DND-41 (cell line): ENCODE results near the gene CARHSP1.

Experiments
- EZH2 ChIP-seq: IDR thresholded peaks from 3 replicates; pipeline ENCODE4 v1.6.1; 2012; ENCODE audit warnings: borderline replicate concordance, low read depth, mild to moderate bottlenecking, moderate library complexity, low read length, inconsistent platforms; ENCODE audit not compliant: severe bottlenecking
- TF ChIP-seq, protein P1 (sequence below): IDR thresholded peaks from 2 replicates; pipeline ENCODE4 v1.5.1; 2012; ENCODE audit warnings: borderline replicate concordance, low read length, moderate library complexity, mild to moderate bottlenecking; ENCODE audit not compliant: poor library complexity, severe bottlenecking; ENCODE audit errors: extremely low read depth

DNA sequence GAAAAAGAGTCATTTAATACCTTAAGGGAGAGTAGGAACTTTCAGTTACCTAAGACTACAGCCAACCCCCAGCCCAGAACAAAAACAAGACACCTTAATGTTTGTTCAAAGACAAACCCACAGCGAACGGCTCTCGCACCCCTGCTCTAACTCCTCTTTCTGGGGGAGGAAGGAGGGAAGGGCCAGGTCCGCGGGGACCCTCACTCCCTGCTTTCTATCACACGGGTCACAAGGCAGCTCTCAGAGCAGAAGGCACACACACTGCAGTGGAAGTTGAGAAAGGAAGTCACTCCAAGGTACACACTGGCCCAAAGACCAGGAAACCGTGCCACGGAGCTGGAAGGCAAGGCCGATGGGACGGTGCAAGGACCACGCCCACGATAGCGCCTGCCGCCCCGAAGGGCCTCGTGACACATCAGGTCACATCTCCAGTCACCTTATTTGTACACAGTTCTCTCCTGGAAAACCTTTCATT, 23.3 kb upstream of the CARHSP1 start:
- TF ChIP-seq, protein P1, sequence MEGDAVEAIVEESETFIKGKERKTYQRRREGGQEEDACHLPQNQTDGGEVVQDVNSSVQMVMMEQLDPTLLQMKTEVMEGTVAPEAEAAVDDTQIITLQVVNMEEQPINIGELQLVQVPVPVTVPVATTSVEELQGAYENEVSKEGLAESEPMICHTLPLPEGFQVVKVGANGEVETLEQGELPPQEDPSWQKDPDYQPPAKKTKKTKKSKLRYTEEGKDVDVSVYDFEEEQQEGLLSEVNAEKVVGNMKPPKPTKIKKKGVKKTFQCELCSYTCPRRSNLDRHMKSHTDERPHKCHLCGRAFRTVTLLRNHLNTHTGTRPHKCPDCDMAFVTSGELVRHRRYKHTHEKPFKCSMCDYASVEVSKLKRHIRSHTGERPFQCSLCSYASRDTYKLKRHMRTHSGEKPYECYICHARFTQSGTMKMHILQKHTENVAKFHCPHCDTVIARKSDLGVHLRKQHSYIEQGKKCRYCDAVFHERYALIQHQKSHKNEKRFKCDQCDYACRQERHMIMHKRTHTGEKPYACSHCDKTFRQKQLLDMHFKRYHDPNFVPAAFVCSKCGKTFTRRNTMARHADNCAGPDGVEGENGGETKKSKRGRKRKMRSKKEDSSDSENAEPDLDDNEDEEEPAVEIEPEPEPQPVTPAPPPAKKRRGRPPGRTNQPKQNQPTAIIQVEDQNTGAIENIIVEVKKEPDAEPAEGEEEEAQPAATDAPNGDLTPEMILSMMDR: no peak
- TF ChIP-seq EZH2: no peak
